ENCODE data around the gene FAM240A. TPM values are rescaled to one million over a fixed set of nuclear protein-coding genes. Genes with fewer than 3 reads are reported as not detected.
A peak's percentile ranks its signal among the peaks of the same experiment; 100 is the strongest.

Gene FAM240A
- total RNA-seq, 1 experiment from 2014 or later, result not detected

- POLR2A ChIA-PET, result interaction anchor here (0.5 to 0.8 kb wide), 2 partner anchors 75 to 791 kb away, joined by 3 read pairs; no protein-coding TSS in a partner anchor
- TF ChIP-seq CTCF (IDR thresholded peaks at IDR 0.05; ENCODE audit: insufficient read depth in 1 of 2, low read depth in 1 of 2, low read length in 1 of 2, severe bottlenecking in 1 of 2, unreplicated experiment in 1 of 2), result no peak
- BruUV-seq (replicated peaks), result no TSS peak
- no peaks in the 10 kb centered on the region for H3K36me3 ChIP-seq (ENCODE audit: control insufficient read depth, insufficient read depth, low read length)
- intact Hi-C loops (cut with micrococcal nuclease; ENCODE audit: unreplicated experiment), result no loop called here
- Mint-ChIP-seq H3K9me3 (ENCODE audit: unreplicated experiment) (no peaks in the 10 kb centered on the region), H3K4me3 (ENCODE audit: unreplicated experiment) (no peak overlapping the region), H3K4me1 (ENCODE audit: low read depth, unreplicated experiment) (no peaks in the 10 kb centered on the region), H3K36me3 (ENCODE audit: insufficient read depth, unreplicated experiment) (no peaks in the 10 kb centered on the region), H3K27ac (ENCODE audit: unreplicated experiment) (no peak overlapping the region), H3K27me3 (ENCODE audit: insufficient read depth, unreplicated experiment) (no peaks in the 10 kb centered on the region)
- H3K9me3 ChIP-seq, result no peaks in the 10 kb centered on the region; the same call in 1 of the 2 replicates
- H3K27me3 ChIP-seq (replicated peaks; ENCODE audit: control insufficient read depth, insufficient read depth, low read length), result no peaks in the 10 kb centered on the region
- CTCF ChIA-PET, result no interaction called here
- H3K4me1 ChIP-seq, result 0 out of 2 replicates have a peak, but pooled peaks cover 6% of the 10 kb centered on the region
- peak; percentile 41 to 43 for DNase-seq
- H3K4me3 ChIP-seq (ENCODE audit: low read depth, low read length), result no peak overlapping the region
Observed at GRCh38 chr3:46632792-46633191, 20.5 kb downstream of the FAM240A start.

DNA sequence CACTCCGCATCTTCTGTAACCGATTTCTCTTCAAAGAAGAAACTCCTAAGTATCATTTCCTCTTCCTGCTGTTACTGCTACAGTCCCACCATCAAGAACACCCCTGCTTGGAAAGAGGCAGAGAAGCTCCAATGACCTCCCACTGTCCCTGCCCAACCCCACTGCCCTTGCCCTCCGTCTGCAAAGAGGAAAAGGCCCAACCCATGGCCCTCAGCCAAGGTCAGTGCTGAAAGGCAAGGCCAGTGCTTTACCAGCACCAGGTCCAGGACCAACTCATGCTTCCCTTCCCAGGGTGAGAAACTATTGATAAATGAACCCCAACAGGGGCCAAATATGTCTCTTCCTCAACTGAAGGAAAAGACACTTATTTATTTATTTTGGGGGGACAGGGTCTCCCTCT lies 22.5 kb downstream of the FAM240A start:
- POLR2A ChIA-PET, result no interaction called here
- intact Hi-C loops (cut with micrococcal nuclease; ENCODE audit: unreplicated experiment), result no loop called here
- Mint-ChIP-seq H3K27me3 (ENCODE audit: insufficient read depth, unreplicated experiment) (no peaks in the 10 kb centered on the region), H3K9me3 (ENCODE audit: unreplicated experiment) (no peaks in the 10 kb centered on the region), H3K4me3 (ENCODE audit: unreplicated experiment) (no peak overlapping the region), H3K27ac (ENCODE audit: unreplicated experiment) (no peak overlapping the region), H3K4me1 (ENCODE audit: low read depth, unreplicated experiment) (no peaks in the 10 kb centered on the region), H3K36me3 (ENCODE audit: insufficient read depth, unreplicated experiment) (no peaks in the 10 kb centered on the region)
- Histone ChIP-seq H3K27me3 (replicated peaks; ENCODE audit: control insufficient read depth, insufficient read depth, low read length) (no peaks in the 10 kb centered on the region), H3K9me3 (no peaks in the 10 kb centered on the region; the same call in 1 of the 2 replicates), H3K4me3 (ENCODE audit: low read depth, low read length) (no peak overlapping the region), H3K36me3 (ENCODE audit: control insufficient read depth, insufficient read depth, low read length) (no peaks in the 10 kb centered on the region), H3K4me1 (0 out of 2 replicates have a peak, but pooled peaks cover 6% of the 10 kb centered on the region)
- BruUV-seq (replicated peaks), result no TSS peak
- CTCF ChIA-PET, result no interaction called here
- TF ChIP-seq CTCF (IDR thresholded peaks at IDR 0.05; ENCODE audit: insufficient read depth in 1 of 2, low read depth in 1 of 2, low read length in 1 of 2, severe bottlenecking in 1 of 2, unreplicated experiment in 1 of 2), result no peak
- no peak for DNase-seq

GRCh38 chr3:46639221-46639620 lies 26.9 kb downstream of the FAM240A start:
- intact Hi-C loops (cut with micrococcal nuclease; ENCODE audit: unreplicated experiment), result no loop called here

More at GRCh38 chr3:46639221-46639620, 26.9 kb downstream of the FAM240A start:
- no peaks in the 10 kb centered on the region for H3K27me3 Mint-ChIP-seq (ENCODE audit: insufficient read depth, unreplicated experiment)
- H3K36me3 Mint-ChIP-seq (ENCODE audit: insufficient read depth, unreplicated experiment), result no peaks in the 10 kb centered on the region
- no peaks in the 10 kb centered on the region for H3K27me3 ChIP-seq (replicated peaks; ENCODE audit: control insufficient read depth, insufficient read depth, low read length)
- peaks cover 11% of the 10 kb centered on the region for H3K9me3 Mint-ChIP-seq (ENCODE audit: unreplicated experiment)
- POLR2A ChIA-PET, result no interaction called here
- H3K4me1 Mint-ChIP-seq (ENCODE audit: low read depth, unreplicated experiment), result no peaks in the 10 kb centered on the region
- H3K27ac Mint-ChIP-seq (ENCODE audit: unreplicated experiment), result no peak overlapping the region
- DNase-seq, result no peak
- TF ChIP-seq CTCF (IDR thresholded peaks at IDR 0.05; ENCODE audit: insufficient read depth in 1 of 2, low read depth in 1 of 2, low read length in 1 of 2, severe bottlenecking in 1 of 2, unreplicated experiment in 1 of 2), result no peak
- H3K9me3 ChIP-seq, result peaks cover 8% of the 10 kb centered on the region
- no peaks in the 10 kb centered on the region for H3K36me3 ChIP-seq (ENCODE audit: control insufficient read depth, insufficient read depth, low read length)
- no peak overlapping the region for H3K4me3 ChIP-seq (ENCODE audit: low read depth, low read length)
- H3K4me3 Mint-ChIP-seq (ENCODE audit: unreplicated experiment), result no peak overlapping the region
- BruUV-seq (replicated peaks), result no TSS peak
- H3K4me1 ChIP-seq, result no peaks in the 10 kb centered on the region
- CTCF ChIA-PET, result interaction anchor here (0.7 kb wide), 1 partner anchor 14 kb away, joined by 3 read pairs; no protein-coding TSS in a partner anchor
